Measurements from ENCODE around the gene FHL5.

- TF ChIP-seq, protein P1, sequence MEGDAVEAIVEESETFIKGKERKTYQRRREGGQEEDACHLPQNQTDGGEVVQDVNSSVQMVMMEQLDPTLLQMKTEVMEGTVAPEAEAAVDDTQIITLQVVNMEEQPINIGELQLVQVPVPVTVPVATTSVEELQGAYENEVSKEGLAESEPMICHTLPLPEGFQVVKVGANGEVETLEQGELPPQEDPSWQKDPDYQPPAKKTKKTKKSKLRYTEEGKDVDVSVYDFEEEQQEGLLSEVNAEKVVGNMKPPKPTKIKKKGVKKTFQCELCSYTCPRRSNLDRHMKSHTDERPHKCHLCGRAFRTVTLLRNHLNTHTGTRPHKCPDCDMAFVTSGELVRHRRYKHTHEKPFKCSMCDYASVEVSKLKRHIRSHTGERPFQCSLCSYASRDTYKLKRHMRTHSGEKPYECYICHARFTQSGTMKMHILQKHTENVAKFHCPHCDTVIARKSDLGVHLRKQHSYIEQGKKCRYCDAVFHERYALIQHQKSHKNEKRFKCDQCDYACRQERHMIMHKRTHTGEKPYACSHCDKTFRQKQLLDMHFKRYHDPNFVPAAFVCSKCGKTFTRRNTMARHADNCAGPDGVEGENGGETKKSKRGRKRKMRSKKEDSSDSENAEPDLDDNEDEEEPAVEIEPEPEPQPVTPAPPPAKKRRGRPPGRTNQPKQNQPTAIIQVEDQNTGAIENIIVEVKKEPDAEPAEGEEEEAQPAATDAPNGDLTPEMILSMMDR (IDR thresholded peaks at IDR 0.05) = no peak
- TF ChIP-seq EZH2 (IDR thresholded peaks at IDR 0.05; ENCODE audit: borderline replicate concordance, insufficient read depth, low read depth, low read length, poor library complexity, severe bottlenecking) = no peak
Observed at GRCh38 chr6:96532399-96532798, 30.5 kb upstream of the FHL5 start.

Measured in B cell (primary cell).